Uterus (tissue), 4 donors: ENCODE data around the gene CLK3. TPM values are rescaled to one million over a fixed set of nuclear protein-coding genes. Genes with fewer than 3 reads are reported as not detected.
"Not testable (repeated sequence)": the region's sequence is repeated elsewhere in the genome, so short reads cannot be mapped to it uniquely, and the experiment has no call there.

Source experiments
- DNase-seq, 2 donors: peaks; one replicate each; pipeline ENCODE4 v3.0.0-alpha.2; 2019 to 2020
- H3K27ac ChIP-seq, 2 donors: fragments of 200-600 bp; sonication (generic); 1 replicate in 1 of 2; 2 replicates in 1 of 2; pipeline ENCODE4 v1.5.1; 2016 to 2018
- H3K27me3 ChIP-seq, 2 donors: fragments of 200-600 bp; sonication (generic); one replicate each; pipeline ENCODE4 v1.5.1; 2018 to 2019; ENCODE audit warnings: control low read depth in 1 of 2
- H3K36me3 ChIP-seq, 2 donors: fragments of 200-600 bp; sonication (generic); one replicate each; pipeline ENCODE4 v1.5.1; 2019; ENCODE audit warnings: control low read depth in 1 of 2
- H3K4me1 ChIP-seq, 2 donors: fragments of 200-600 bp; sonication (generic); one replicate each; pipeline ENCODE4 v1.5.1; 2018 to 2019; ENCODE audit warnings: control low read depth in 1 of 2
- H3K4me3 ChIP-seq, 2 donors: fragments of 200-600 bp; sonication (generic); 1 replicate in 1 of 2; 2 replicates in 1 of 2; pipeline ENCODE4 v1.5.1; 2018 to 2019; ENCODE audit warnings: mild to moderate bottlenecking in 1 of 2
- H3K9me3 ChIP-seq, 2 donors: fragments of 200-600 bp; sonication (generic); one replicate each; pipeline ENCODE4 v1.5.1; 2019; ENCODE audit warnings: control low read depth in 1 of 2
- POLR2A ChIP-seq, 2 donors: fragments of 450-650 bp; IDR thresholded peaks; one replicate each; pipeline ENCODE4 v1.6.1; 2016; ENCODE audit warnings: antibody characterized with exemption in 2 of 2, mild to moderate bottlenecking in 1 of 2, moderate library complexity in 1 of 2
- intact Hi-C: fragments of 100-400 bp; cut with DNase I; formaldehyde crosslinking; loops from one replicate; pipeline ENCODE4 v1.15.1; 2023; ENCODE audit warnings: low total_unique reads
- total RNA-seq, 4 donors: library from RNA; depleted of rRNA in 3 of 4; stranded (reverse); fragments of >200 nt in 3 of 4; gene quantifications; one replicate each; pipeline versions ENCODE4 v1.1.0 to v1.2.4, GENCODE V29; 2014 to 2023
- TF ChIP-seq, protein P1 (sequence below), 4 experiments: fragments of 200-600 bp in 2 of 4; fragments of 450-650 bp in 2 of 4; sonication (generic) in 2 of 4; IDR thresholded peaks; one replicate each; pipeline ENCODE4 v1.5.1; 2016 to 2019; ENCODE audit warnings: antibody characterized with exemption in 4 of 4, mild to moderate bottlenecking in 2 of 4, moderate library complexity in 1 of 4
- donor health status: DM: yes; HTN: yes; CAD: no.

CLK3 gene
- total RNA-seq, 4 donors from 2014 or later: 33.0 to 90.4 (median 84.2) TPM

DNA sequence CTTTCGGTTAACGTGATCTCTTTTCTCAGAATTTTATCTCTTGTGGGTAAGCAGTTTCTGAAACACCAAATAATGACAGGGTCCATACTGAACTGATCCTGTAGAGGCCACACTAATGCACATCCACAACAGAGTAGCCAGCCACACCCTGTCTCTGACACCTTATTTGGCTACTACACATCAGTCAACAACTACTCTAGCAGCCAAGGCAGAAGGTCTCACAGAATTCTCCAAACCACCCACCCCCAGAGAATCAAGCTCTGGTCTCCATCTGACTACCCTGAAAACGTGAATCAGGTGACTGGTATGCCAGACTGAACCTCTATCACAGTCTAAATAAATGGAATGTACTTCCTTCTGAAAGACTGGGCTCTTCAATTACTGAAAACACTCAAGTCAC lies 42.2 kb downstream of the CLK3 start:
- no peak for TF ChIP-seq POLR2A (IDR thresholded peaks at IDR 0.05)
- TF ChIP-seq, protein P1, sequence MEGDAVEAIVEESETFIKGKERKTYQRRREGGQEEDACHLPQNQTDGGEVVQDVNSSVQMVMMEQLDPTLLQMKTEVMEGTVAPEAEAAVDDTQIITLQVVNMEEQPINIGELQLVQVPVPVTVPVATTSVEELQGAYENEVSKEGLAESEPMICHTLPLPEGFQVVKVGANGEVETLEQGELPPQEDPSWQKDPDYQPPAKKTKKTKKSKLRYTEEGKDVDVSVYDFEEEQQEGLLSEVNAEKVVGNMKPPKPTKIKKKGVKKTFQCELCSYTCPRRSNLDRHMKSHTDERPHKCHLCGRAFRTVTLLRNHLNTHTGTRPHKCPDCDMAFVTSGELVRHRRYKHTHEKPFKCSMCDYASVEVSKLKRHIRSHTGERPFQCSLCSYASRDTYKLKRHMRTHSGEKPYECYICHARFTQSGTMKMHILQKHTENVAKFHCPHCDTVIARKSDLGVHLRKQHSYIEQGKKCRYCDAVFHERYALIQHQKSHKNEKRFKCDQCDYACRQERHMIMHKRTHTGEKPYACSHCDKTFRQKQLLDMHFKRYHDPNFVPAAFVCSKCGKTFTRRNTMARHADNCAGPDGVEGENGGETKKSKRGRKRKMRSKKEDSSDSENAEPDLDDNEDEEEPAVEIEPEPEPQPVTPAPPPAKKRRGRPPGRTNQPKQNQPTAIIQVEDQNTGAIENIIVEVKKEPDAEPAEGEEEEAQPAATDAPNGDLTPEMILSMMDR (IDR thresholded peaks at IDR 0.05): no peak
- intact Hi-C loops: no loop called here
- no peak for DNase-seq
- no peaks in the 10 kb centered on the region for H3K36me3 ChIP-seq
- H3K9me3 ChIP-seq: no peaks in the 10 kb centered on the region
- H3K27me3 ChIP-seq: no peaks in the 10 kb centered on the region
- no peaks in the 10 kb centered on the region for H3K4me1 ChIP-seq
- no peak overlapping the region for H3K27ac ChIP-seq
- H3K4me3 ChIP-seq: no peak overlapping the region

DNA sequence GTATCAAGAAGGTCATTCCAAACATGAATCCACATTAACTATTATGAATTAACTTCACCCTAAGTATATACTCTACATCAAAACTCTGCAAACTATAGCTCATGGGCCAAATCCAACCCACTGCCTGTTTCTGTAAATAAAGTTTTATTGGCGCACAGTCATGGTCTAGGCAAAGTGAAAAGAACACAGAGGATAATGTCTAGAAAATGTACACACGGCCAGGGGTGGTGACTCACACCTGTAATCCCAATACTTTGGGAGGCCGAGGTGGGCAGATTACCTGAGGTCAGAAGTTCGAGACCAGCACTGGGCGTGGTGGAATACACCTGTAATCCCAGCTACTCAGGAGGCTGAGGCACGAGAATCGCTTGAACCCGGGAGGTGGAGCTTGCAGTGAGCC lies 45.6 kb downstream of the CLK3 start:
- H3K27ac ChIP-seq, intact Hi-C loops, H3K9me3 ChIP-seq, H3K36me3 ChIP-seq, DNase-seq, H3K4me3 ChIP-seq, H3K27me3 ChIP-seq, H3K4me1 ChIP-seq: not testable (repeated sequence)

DNA sequence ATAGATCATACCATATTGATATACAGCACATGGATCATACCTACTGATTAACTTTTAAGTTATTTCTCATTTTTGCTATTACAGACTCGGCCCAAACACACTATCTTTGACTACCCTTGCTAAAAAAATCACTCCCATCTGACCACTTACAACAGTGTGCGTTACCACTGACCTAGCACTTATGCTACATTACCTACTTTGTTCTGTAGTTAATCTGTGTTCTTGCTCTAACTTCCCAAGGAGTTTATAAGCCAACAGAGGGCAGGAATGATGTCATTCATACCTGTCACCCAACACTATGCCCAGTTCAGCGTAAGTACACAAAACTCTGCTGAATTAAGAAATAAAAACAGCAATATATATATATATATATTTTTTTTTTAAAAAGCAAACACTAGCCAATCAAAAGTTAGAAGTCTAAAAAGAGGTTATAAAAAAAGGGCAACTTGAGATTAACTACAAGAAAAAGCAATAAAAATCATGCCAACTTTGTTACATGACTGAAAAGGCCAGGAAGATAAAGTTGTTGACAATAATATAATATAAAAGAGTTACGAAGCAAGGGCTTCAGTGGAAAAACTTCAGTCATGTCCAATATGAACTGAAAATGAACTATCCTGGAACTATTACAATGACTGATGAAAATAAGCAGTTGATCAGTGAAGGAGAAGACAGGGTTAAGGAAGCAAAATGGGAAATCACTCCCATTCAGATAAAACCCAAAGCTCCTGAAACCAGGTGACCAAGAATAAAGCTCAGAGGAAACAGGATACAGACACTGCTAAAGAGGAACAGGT lies 46.6 kb downstream of the CLK3 start:
- H3K36me3 ChIP-seq: no peaks in the 10 kb centered on the region
- H3K4me1 ChIP-seq: no peaks in the 10 kb centered on the region
- DNase-seq: no peak
- no peak overlapping the region for H3K4me3 ChIP-seq
- no peaks in the 10 kb centered on the region for H3K9me3 ChIP-seq
- H3K27me3 ChIP-seq: no peaks in the 10 kb centered on the region
- intact Hi-C loops: no loop called here
- peak overlapping the region in 1 of 2 donors; percentile 49 for H3K27ac ChIP-seq
- TF ChIP-seq, protein P1 (IDR thresholded peaks at IDR 0.05): no peak
- TF ChIP-seq POLR2A (IDR thresholded peaks at IDR 0.05): no peak

DNA sequence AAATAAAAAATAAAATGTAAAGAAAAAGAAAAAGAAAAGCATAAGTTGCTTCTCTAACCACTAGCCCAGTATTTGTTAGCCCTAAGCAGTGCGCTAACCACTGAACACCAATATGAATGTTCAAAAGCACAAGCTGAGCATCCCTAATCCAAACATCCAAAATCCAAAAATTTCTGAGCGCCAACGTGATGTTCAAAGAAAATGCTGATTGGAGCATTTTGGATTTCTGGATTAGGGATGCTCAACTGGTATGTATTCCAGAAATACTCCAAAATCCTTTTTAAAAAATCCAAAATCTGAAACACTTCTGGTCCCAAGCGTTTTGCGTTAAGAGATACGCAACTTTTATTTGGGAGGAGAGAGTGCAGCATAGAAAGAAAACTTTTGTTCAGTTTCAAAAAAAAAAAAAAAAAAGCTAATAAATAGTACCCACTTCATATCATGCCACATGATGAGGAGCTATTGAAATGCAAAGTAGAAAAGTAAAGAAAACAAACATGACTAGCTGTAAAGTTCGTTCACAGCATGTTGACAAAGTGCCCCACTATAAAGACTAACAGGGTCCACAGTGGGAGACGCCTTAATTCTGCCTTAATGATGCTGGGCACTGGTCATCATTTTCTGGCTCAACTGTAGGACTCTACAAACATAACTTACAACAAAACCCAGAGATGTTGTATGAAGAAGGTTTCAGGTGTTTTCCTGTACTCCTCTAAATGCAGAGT lies 47.8 kb downstream of the CLK3 start:
- Histone ChIP-seq H3K4me1 (no peaks in the 10 kb centered on the region), H3K9me3 (no peaks in the 10 kb centered on the region), H3K27ac (peak overlapping the region in 1 of 2 donors; percentile 49), H3K4me3 (no peak overlapping the region), H3K27me3 (no peaks in the 10 kb centered on the region), H3K36me3 (no peaks in the 10 kb centered on the region)
- DNase-seq: no peak
- TF ChIP-seq POLR2A (IDR thresholded peaks at IDR 0.05): no peak
- TF ChIP-seq, protein P1 (IDR thresholded peaks at IDR 0.05): no peak
- intact Hi-C loops: no loop called here

DNA sequence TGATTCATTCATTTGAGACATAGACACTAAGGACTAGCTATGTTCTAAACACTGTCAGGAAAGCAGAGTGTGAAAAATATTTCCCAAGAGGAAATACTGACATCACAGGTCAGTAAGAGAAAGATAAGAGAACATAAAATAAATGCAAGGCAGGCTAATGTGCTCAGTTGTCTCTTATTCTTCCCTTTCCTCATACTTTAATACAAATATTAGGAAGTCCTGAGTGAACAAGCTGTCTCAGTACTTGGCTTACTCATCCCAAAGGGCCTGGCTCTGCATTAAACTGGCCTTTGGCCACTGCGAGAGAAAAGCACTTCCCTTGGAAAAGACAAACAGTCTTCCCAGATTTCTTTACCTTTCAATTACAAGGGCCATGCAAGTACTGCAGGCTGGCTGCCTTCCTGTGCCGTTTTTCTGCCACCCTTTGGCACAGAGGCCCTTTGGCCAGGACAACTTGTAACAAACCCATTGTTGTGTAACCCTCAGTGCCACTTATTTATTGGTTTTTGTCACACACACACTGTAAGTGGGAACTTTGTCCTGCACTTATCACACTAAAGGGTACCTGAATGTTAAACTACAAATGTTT lies 48.5 kb downstream of the CLK3 start:
- intact Hi-C loops: no loop called here
- DNase-seq: peak; percentile 24 to 33

More for the DNA sequence above, 48.5 kb downstream of the CLK3 start:
- Histone ChIP-seq H3K4me3 (no peak overlapping the region), H3K36me3 (no peaks in the 10 kb centered on the region), H3K27me3 (no peaks in the 10 kb centered on the region), H3K27ac (peak overlapping the region; percentile 17 to 32), H3K4me1 (no peaks in the 10 kb centered on the region), H3K9me3 (no peaks in the 10 kb centered on the region)
- TF ChIP-seq POLR2A (IDR thresholded peaks at IDR 0.05): no peak
- TF ChIP-seq, protein P1 (IDR thresholded peaks at IDR 0.05): no peak
